H1 (cell line): ENCODE measurements around the gene GSPT2. TPM values are rescaled to one million over a fixed set of nuclear protein-coding genes. Genes with fewer than 3 reads are reported as not detected.

ENCODE experiments used
- CTCF ChIA-PET: fragments of 300-600 bp; sonication (Branson Sonifier 250); formaldehyde crosslinking; loops from one replicate; lab custom pipeline; 2021; ENCODE audit not compliant: partially characterized antibody; lab: Charles Lee
- POLR2A ChIA-PET: fragments of 300-600 bp; sonication (Branson Sonifier 250); formaldehyde crosslinking; loops from one replicate; lab custom pipeline; 2021; ENCODE audit warnings: inconsistent platforms; ENCODE audit not compliant: partially characterized antibody; lab: Charles Lee
- DNase-seq, 2 experiments: peaks; one replicate each; pipeline versions ENCODE4 v3.0.0 to v3.0.0-alpha.2; 2010 to 2022; ENCODE audit warnings: low spot score in 2 of 2, low read depth in 1 of 2, mixed read lengths in 1 of 2
- FAIRE-seq: peaks from 2 replicates; lab custom pipeline; 2011; peaks lifted over from hg19 to GRCh38; lab: Jason Lieb, UNC
- H2AFZ ChIP-seq: 2 replicates; pipeline ENCODE4 v1.8.1; 2012; ENCODE audit warnings: low read length, inconsistent platforms
- H2AK5ac ChIP-seq: 2 replicates; pipeline ENCODE4 v1.6.1; 2013; ENCODE audit warnings: low read depth, low read length
- H2BK120ac ChIP-seq: replicated peaks from 2 replicates; pipeline ENCODE3; 2013; ENCODE audit warnings: low read depth, low read length, inconsistent platforms
- H2BK12ac ChIP-seq: 2 replicates; pipeline ENCODE4 v1.6.1; 2013; ENCODE audit warnings: low read depth, low read length
- H2BK15ac ChIP-seq: 2 replicates; pipeline ENCODE4 v1.6.1; 2013; ENCODE audit warnings: low read length
- H2BK20ac ChIP-seq: 2 replicates; pipeline ENCODE4 v1.6.1; 2013; ENCODE audit warnings: low read length
- H2BK5ac ChIP-seq: 2 replicates; pipeline ENCODE4 v1.6.1; 2013; ENCODE audit warnings: low read depth, low read length
- H3K14ac ChIP-seq: 2 replicates; pipeline ENCODE4 v1.6.1; 2013; ENCODE audit warnings: inconsistent platforms; ENCODE audit not compliant: insufficient read length
- H3K18ac ChIP-seq: 2 replicates; pipeline ENCODE4 v1.6.1; 2013; ENCODE audit warnings: low read length; ENCODE audit errors: extremely low read depth
- H3K23ac ChIP-seq: 2 replicates; pipeline ENCODE4 v1.6.1; 2013; ENCODE audit warnings: inconsistent platforms; ENCODE audit not compliant: insufficient read length
- H3K23me2 ChIP-seq: 2 replicates; pipeline ENCODE4 v1.6.1; 2013; ENCODE audit warnings: low read depth, low read length
- H3K27ac ChIP-seq: 2 replicates; pipeline ENCODE4 v1.6.1; 2011; ENCODE audit warnings: low read depth, low read length, inconsistent platforms
- H3K27me3 ChIP-seq, 4 experiments: replicated peaks in 1 of 4; 1 replicate in 1 of 4; 2 replicates in 3 of 4; pipeline versions ENCODE4 v1.6.1 to v1.8.1; 2011 to 2013; ENCODE audit warnings: low read length in 3 of 4, mild to moderate bottlenecking in 3 of 4, inconsistent platforms in 2 of 4, mixed read lengths in 2 of 4, moderate library complexity in 1 of 4; ENCODE audit not compliant: control insufficient read depth in 3 of 4, insufficient read depth in 3 of 4; ENCODE audit errors: extremely low read depth in 1 of 4
- H3K36me3 ChIP-seq, 4 experiments: 2 replicates each; pipeline versions ENCODE4 v1.6.1 to v1.8.1; 2011 to 2013; ENCODE audit warnings: mild to moderate bottlenecking in 4 of 4, low read length in 3 of 4, moderate library complexity in 2 of 4, control low read depth in 1 of 4, inconsistent platforms in 1 of 4; ENCODE audit not compliant: insufficient read depth in 4 of 4, control insufficient read depth in 2 of 4
- H3K4ac ChIP-seq: replicated peaks from 2 replicates; pipeline ENCODE3; 2013; ENCODE audit warnings: low read length, low read depth, mixed read lengths, inconsistent platforms; ENCODE audit not compliant: insufficient read length
- H3K4me1 ChIP-seq, 4 experiments: replicated peaks in 1 of 4; 1 replicate in 1 of 4; 2 replicates in 3 of 4; pipeline versions ENCODE4 v1.6.1 to v1.8.1; 2011 to 2013; ENCODE audit warnings: low read length in 3 of 4, inconsistent platforms in 2 of 4, mixed read lengths in 1 of 4; ENCODE audit not compliant: insufficient read depth in 4 of 4, control insufficient read depth in 3 of 4
- H3K4me2 ChIP-seq, 2 experiments: 2 replicates each; pipeline versions ENCODE4 v1.6.1 to v1.8.1; 2011 to 2013; ENCODE audit warnings: low read depth in 2 of 2, low read length in 2 of 2, control low read depth in 1 of 2, inconsistent platforms in 1 of 2, mild to moderate bottlenecking in 1 of 2; ENCODE audit not compliant: insufficient read depth in 1 of 2
- H3K4me3 ChIP-seq, 4 experiments: fragments of 200-600, 300-600 bp in 1 of 4; sonication (generic), shearing (Covaris generic), sonication (Bioruptor Twin) in 1 of 4; 2 replicates each; pipeline versions ENCODE4 v1.5.1 to v1.8.1; 2011 to 2016; ENCODE audit warnings: low read length in 4 of 4, low read depth in 3 of 4, control low read depth in 2 of 4, inconsistent platforms in 2 of 4, mild to moderate bottlenecking in 2 of 4, mixed read lengths in 1 of 4, moderate library complexity in 1 of 4; ENCODE audit not compliant: insufficient read depth in 2 of 4; ENCODE audit errors: extremely low read depth in 1 of 4
- H3K56ac ChIP-seq: replicated peaks from 2 replicates; pipeline ENCODE3; 2013; ENCODE audit warnings: low read depth, mild to moderate bottlenecking, mixed read lengths, low read length, inconsistent platforms; ENCODE audit not compliant: insufficient read length
- H3K79me1 ChIP-seq: 2 replicates; pipeline ENCODE4 v1.6.1; 2013; ENCODE audit warnings: low read depth, low read length, control low read depth
- H3K79me2 ChIP-seq, 2 experiments: 2 replicates each; pipeline versions ENCODE4 v1.6.1 to v1.8.1; 2012 to 2013; ENCODE audit warnings: low read length in 2 of 2, mild to moderate bottlenecking in 2 of 2, inconsistent platforms in 1 of 2; ENCODE audit not compliant: insufficient read depth in 2 of 2, control insufficient read depth in 1 of 2
- H3K9ac ChIP-seq, 4 experiments: replicated peaks in 1 of 4; 1 replicate in 1 of 4; 2 replicates in 3 of 4; pipeline versions ENCODE4 v1.6.1 to v1.8.1; 2011 to 2013; ENCODE audit warnings: low read depth in 3 of 4, low read length in 3 of 4, control low read depth in 2 of 4, mild to moderate bottlenecking in 2 of 4, moderate library complexity in 2 of 4, inconsistent platforms in 1 of 4; ENCODE audit errors: extremely low read depth in 1 of 4
- H3K9me3 ChIP-seq, 2 experiments: 2 replicates each; pipeline versions ENCODE4 v1.6.1 to v1.8.1; 2012 to 2013; ENCODE audit warnings: mild to moderate bottlenecking in 2 of 2, moderate library complexity in 2 of 2, control low read depth in 1 of 2, inconsistent platforms in 1 of 2, low read depth in 1 of 2, low read length in 1 of 2, mixed read lengths in 1 of 2; ENCODE audit not compliant: insufficient read depth in 2 of 2
- H4K20me1 ChIP-seq, 2 experiments: replicated peaks in 1 of 2; 2 replicates each; pipeline versions ENCODE3 to v1.8.1; 2011 to 2013; ENCODE audit warnings: inconsistent platforms in 2 of 2, low read length in 2 of 2, mild to moderate bottlenecking in 1 of 2; ENCODE audit not compliant: insufficient read depth in 2 of 2, control insufficient read depth in 1 of 2
- H4K5ac ChIP-seq: 2 replicates; pipeline ENCODE4 v1.6.1; 2013; ENCODE audit warnings: low read length, low read depth, mixed read lengths, inconsistent platforms; ENCODE audit not compliant: insufficient read length
- H4K8ac ChIP-seq: 2 replicates; pipeline ENCODE4 v1.8.0; 2013; ENCODE audit warnings: mild to moderate bottlenecking, moderate library complexity, low read length, inconsistent platforms; ENCODE audit not compliant: insufficient read depth; ENCODE audit errors: extremely low read depth
- H4K91ac ChIP-seq: replicated peaks from 2 replicates; pipeline ENCODE3; 2013; ENCODE audit warnings: low read length, mixed read lengths, inconsistent platforms; ENCODE audit not compliant: insufficient read length
- ZNF274 ChIP-seq: IDR thresholded peaks from 2 replicates; pipeline ENCODE4 v1.7.0; 2012; ENCODE audit warnings: low read length, borderline replicate concordance; ENCODE audit errors: extremely low read depth
- WGBS, 2 experiments: shearing (Covaris generic) in 1 of 2; methylation state at CpG; one replicate each; pipeline versions ENCODE4 v1.1.6 to v1.1.7; 2013 to 2015; ENCODE audit warnings: low lambda C conversion rate in 2 of 2, mixed read lengths in 2 of 2, inconsistent platforms in 1 of 2, low coverage in 1 of 2, missing lambda C conversion rate in 1 of 2; ENCODE audit not compliant: insufficient replicate concordance in 2 of 2, insufficient coverage in 1 of 2, insufficient read length in 1 of 2; ENCODE audit errors: extremely low coverage in 1 of 2, missing lambda C conversion rate in 1 of 2; 5-methylcytosine and 5-hydroxymethylcytosine counted together
- polyA plus RNA-seq, 7 experiments: library from polyadenylated mRNA; depleted of rRNA in 3 of 7; stranded (reverse) in 5 of 7; unstranded in 2 of 7; fragments of >200 nt in 5 of 7; fragments of 200-250 nt in 2 of 7; gene quantifications; 1 replicate in 5 of 7; 2 replicates in 1 of 7; 4 replicates in 1 of 7; pipeline versions ENCODE4 v1.2.1 to v1.2.3, GENCODE V29; 2011 to 2013; ENCODE audit warnings: missing spikeins in 2 of 7, mixed read lengths in 2 of 7
- total RNA-seq: library from RNA; stranded (reverse); fragmentation: NEBNext Ultra II Directional; extraction: Animal tissue kit (Norgen Biotek cat#: 25700); gene quantifications from 2 replicates; pipeline ENCODE4 v1.2.1, GENCODE V29; 2021

GSPT2 gene
- total and polyA plus RNA-seq, 2 of the 8 experiments (the other 6 are each of a cell fraction or from before 2014, with no cell fraction given) = 10.8 to 28.2 TPM

DNA sequence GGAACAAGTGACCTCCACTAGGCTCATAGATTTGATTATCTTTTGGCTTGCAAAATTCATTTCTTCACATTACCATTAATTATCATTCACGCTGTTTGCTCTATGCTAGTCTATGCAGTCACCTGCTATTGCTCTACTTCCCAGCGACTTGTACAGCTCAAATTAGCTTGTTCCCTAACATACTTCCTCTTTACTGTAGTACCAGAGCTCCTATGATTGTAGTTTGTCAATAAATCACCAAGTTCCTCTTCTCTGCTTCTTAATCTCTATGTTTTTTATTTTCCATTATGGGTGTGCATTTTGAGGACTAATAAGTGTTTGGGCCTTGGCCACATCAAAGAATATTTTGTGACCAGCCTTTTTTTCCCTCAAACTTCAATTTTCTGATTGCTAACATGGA lies 6.2 kb upstream of the GSPT2 start:
- no peak overlapping the region for H2BK15ac ChIP-seq
- no peak overlapping the region for H2BK5ac ChIP-seq
- H3K56ac ChIP-seq = no peak overlapping the region
- no peak overlapping the region for H2BK20ac ChIP-seq
- H2BK12ac ChIP-seq = no peak overlapping the region
- no peak overlapping the region for H3K27ac ChIP-seq
- H3K4me1 ChIP-seq = peaks cover 0 to 2% (median 0%) of the 10 kb centered on the region in 4 experiments; a peak in 1 of 7 replicates
- 85% methylated on average over 2 of the region's 2 CpGs; no CpG with 5 or more reads in 1 of the 2 experiments for WGBS, 2 experiments
- no peak overlapping the region for H3K4ac ChIP-seq
- no peak for DNase-seq
- H3K9me3 ChIP-seq = no peaks in the 10 kb centered on the region
- no peaks in the 10 kb centered on the region for H3K27me3 ChIP-seq
- no peaks in the 10 kb centered on the region for H3K79me2 ChIP-seq
- no peak for FAIRE-seq
- POLR2A ChIA-PET = no interaction called here
- TF ChIP-seq ZNF274 = no peak
- TF ChIP-seq, all 59 proteins: peak for 0
- H3K9ac ChIP-seq = no peak overlapping the region
- no peak overlapping the region for H3K14ac ChIP-seq
- H3K4me3 ChIP-seq = no peak overlapping the region
- no peaks in the 10 kb centered on the region for H4K20me1 ChIP-seq
- no peak overlapping the region for H2BK120ac ChIP-seq
- no peak overlapping the region for H4K91ac ChIP-seq
- H3K4me2 ChIP-seq = no peak overlapping the region
- no peak overlapping the region for H4K8ac ChIP-seq
- no peak overlapping the region for H3K18ac ChIP-seq
- CTCF ChIA-PET = no interaction called here
- H2AFZ ChIP-seq = no peak overlapping the region
- no peak overlapping the region for H2AK5ac ChIP-seq
- no peaks in the 10 kb centered on the region for H3K23me2 ChIP-seq
- no peaks in the 10 kb centered on the region for H3K79me1 ChIP-seq
- H3K23ac ChIP-seq = no peak overlapping the region
- no peak overlapping the region for H4K5ac ChIP-seq
- H3K36me3 ChIP-seq = no peaks in the 10 kb centered on the region
